AG04450 (cell line): Measurements from ENCODE around the gene ALG14. TPM values are rescaled to one million over a fixed set of nuclear protein-coding genes. Genes with fewer than 3 reads are reported as not detected.

Source experiments
- CTCF ChIA-PET: fragments of 300-600, 350-600 bp; formaldehyde crosslinking; extraction: SDS; loops from one replicate; lab custom pipeline; 2022; ENCODE audit warnings: antibody characterized with exemption, inconsistent platforms; lab: Charles Lee
- POLR2A ChIA-PET: fragments of 350-600 bp; formaldehyde crosslinking; extraction: SDS; loops from one replicate; lab custom pipeline; 2021; ENCODE audit warnings: antibody characterized with exemption, inconsistent platforms; lab: Yijun Ruan, JAX
- DNase-seq: peaks from one replicate; pipeline ENCODE4 v3.0.0-alpha.2; 2011; ENCODE audit warnings: low read depth, low spot score
- H3K27ac ChIP-seq: one replicate; pipeline ENCODE4 v1.5.1; 2012; ENCODE audit warnings: low read depth, low read length, control low read depth
- H3K27me3 ChIP-seq: one replicate; pipeline ENCODE4 v1.6.0; 2012; ENCODE audit warnings: low read length; ENCODE audit not compliant: control insufficient read depth, insufficient read depth
- H3K4me3 ChIP-seq: 2 replicates; pipeline ENCODE4 v1.5.1; 2011; ENCODE audit warnings: mild to moderate bottlenecking, low read depth, low read length, control low read depth
- H3K9me3 ChIP-seq: 2 replicates; pipeline ENCODE4 v1.5.1; 2012; ENCODE audit warnings: low read length; ENCODE audit not compliant: control insufficient read depth, insufficient read depth
- polyA plus RNA-seq: library from polyadenylated mRNA; depleted of rRNA; stranded (reverse); fragments of >200 nt; gene quantifications from 2 replicates; pipeline ENCODE4 v1.2.3, GENCODE V29; 2011
- TF ChIP-seq, protein P1 (sequence below): IDR thresholded peaks from 2 replicates; pipeline ENCODE4 v1.5.1; 2011; ENCODE audit warnings: low read depth, low read length, control low read depth, inconsistent platforms

The ALG14 gene
- polyA plus RNA-seq, 1 experiment, result 3.1 TPM

- CTCF ChIA-PET, result no interaction called here
- H3K27me3 ChIP-seq, result no peaks in the 10 kb centered on the region
- no peak overlapping the region for H3K27ac ChIP-seq
- DNase-seq, result no peak
- POLR2A ChIA-PET, result no interaction called here
- H3K9me3 ChIP-seq, result no peaks in the 10 kb centered on the region
- no peak overlapping the region for H3K4me3 ChIP-seq
- TF ChIP-seq, protein P1, sequence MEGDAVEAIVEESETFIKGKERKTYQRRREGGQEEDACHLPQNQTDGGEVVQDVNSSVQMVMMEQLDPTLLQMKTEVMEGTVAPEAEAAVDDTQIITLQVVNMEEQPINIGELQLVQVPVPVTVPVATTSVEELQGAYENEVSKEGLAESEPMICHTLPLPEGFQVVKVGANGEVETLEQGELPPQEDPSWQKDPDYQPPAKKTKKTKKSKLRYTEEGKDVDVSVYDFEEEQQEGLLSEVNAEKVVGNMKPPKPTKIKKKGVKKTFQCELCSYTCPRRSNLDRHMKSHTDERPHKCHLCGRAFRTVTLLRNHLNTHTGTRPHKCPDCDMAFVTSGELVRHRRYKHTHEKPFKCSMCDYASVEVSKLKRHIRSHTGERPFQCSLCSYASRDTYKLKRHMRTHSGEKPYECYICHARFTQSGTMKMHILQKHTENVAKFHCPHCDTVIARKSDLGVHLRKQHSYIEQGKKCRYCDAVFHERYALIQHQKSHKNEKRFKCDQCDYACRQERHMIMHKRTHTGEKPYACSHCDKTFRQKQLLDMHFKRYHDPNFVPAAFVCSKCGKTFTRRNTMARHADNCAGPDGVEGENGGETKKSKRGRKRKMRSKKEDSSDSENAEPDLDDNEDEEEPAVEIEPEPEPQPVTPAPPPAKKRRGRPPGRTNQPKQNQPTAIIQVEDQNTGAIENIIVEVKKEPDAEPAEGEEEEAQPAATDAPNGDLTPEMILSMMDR, result no peak
These were observed 86.0 kb downstream of the ALG14 start for GRCh38 chr1:94986783-94987182.

- CTCF ChIA-PET, result no interaction called here
These were observed 89.5 kb downstream of the ALG14 start for GRCh38 chr1:94983171-94983739.

GRCh38 chr1:94982398-94982797 is 90.4 kb downstream of the ALG14 start:
- ChIA-PET CTCF (interaction anchor here (1.2 kb wide), 1 partner anchor 128 kb away, joined by 3 read pairs; no protein-coding TSS in a partner anchor), POLR2A (interaction anchor here (0.6 kb wide), 1 partner anchor 57 kb away, joined by 3 read pairs; no protein-coding TSS in a partner anchor)
- Histone ChIP-seq H3K27me3 (no peaks in the 10 kb centered on the region), H3K9me3 (no peaks in the 10 kb centered on the region), H3K27ac (no peak overlapping the region), H3K4me3 (no peak overlapping the region)
- TF ChIP-seq, protein P1, result no peak
- DNase-seq, result no peak

More at GRCh38 chr1:94983171-94983739, 89.5 kb downstream of the ALG14 start:
- no peak for DNase-seq
- H3K4me3 ChIP-seq, result no peak overlapping the region
- POLR2A ChIA-PET, result interaction anchor here (0.6 kb wide), 1 partner anchor 58 kb away, joined by 3 read pairs; no protein-coding TSS in a partner anchor
- no peak overlapping the region for H3K27ac ChIP-seq
- no peaks in the 10 kb centered on the region for H3K9me3 ChIP-seq
- TF ChIP-seq, protein P1, result no peak
- no peaks in the 10 kb centered on the region for H3K27me3 ChIP-seq

DNA sequence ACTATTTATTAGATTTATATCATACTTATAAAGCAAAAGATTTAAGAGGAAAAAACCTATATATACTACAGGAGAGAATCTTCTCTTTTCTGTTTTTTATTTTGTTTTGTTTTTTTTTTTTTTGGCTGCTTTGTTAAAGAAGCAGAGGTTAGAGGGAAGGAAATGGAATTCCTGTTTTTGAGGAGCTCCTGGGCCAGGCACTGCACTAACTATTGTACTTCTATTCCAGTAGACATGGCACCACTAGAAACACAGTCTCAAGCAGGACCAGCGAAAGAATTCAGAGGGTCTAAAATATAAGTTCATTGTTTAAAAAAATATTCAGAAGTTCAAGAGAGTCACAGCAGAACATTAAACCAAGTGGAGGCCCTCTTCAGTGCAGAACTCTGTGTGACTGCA is 91.2 kb downstream of the ALG14 start:
- CTCF ChIA-PET, result interaction anchor here (1.2 kb wide), 1 partner anchor 127 kb away, joined by 3 read pairs; no protein-coding TSS in a partner anchor

More for the DNA sequence above, 91.2 kb downstream of the ALG14 start:
- no peak for DNase-seq
- POLR2A ChIA-PET, result interaction anchor here (1.8 kb wide), 1 partner anchor 55 kb away, joined by 6 read pairs; the partner anchor contains the start of gene CNN3
- Histone ChIP-seq H3K27ac (no peak overlapping the region), H3K4me3 (no peak overlapping the region), H3K9me3 (no peaks in the 10 kb centered on the region), H3K27me3 (no peaks in the 10 kb centered on the region)
- TF ChIP-seq, protein P1, result no peak
